ENCODE measurements around the gene ELF2. TPM values are rescaled to one million over a fixed set of nuclear protein-coding genes. Genes with fewer than 3 reads are reported as not detected.

The ELF2 gene
- polyA plus RNA-seq, 1 donor from 2014 or later = 105 TPM

- H2AFZ ChIP-seq (ENCODE audit: low read depth, low read length) = no peak overlapping the region
- peaks cover 9% of the 10 kb centered on the region for H3K36me3 ChIP-seq (ENCODE audit: insufficient read depth, low read length)
- H3K79me2 ChIP-seq (replicated peaks; ENCODE audit: insufficient read depth, low read length) = peaks cover 3% of the 10 kb centered on the region
- H4K20me1 ChIP-seq (ENCODE audit: insufficient read depth) = no peaks in the 10 kb centered on the region
- TF ChIP-seq EP300 (conservative IDR thresholded peaks at IDR 0.05; ENCODE audit: poor library complexity, severe bottlenecking) (no peak), REST (IDR thresholded peaks at IDR 0.05; ENCODE audit: borderline replicate concordance) (no peak), POLR2AphosphoS5 (IDR thresholded peaks at IDR 0.05) (no peak), RAD21 (conservative IDR thresholded peaks at IDR 0.05) (no peak), TAF1 (IDR thresholded peaks at IDR 0.05; ENCODE audit: low read depth) (no peak), EZH2 (IDR thresholded peaks at IDR 0.05; ENCODE audit: borderline replicate concordance, insufficient read depth, low read length, poor library complexity, severe bottlenecking) (no peak), SMC3 (conservative IDR thresholded peaks at IDR 0.05; ENCODE audit: poor library complexity) (no peak)
- no peaks in the 10 kb centered on the region for H3F3A ChIP-seq (ENCODE audit: insufficient read depth, low read length, poor library complexity, severe bottlenecking)
- H3K27ac ChIP-seq (ENCODE audit: low read length) = no peak overlapping the region
- H3K4me3 ChIP-seq (ENCODE audit: low read length) = no peak overlapping the region
- no peaks in the 10 kb centered on the region for H3K9me3 ChIP-seq (ENCODE audit: low read length)
- H3K9me2 ChIP-seq (ENCODE audit: insufficient read depth, low read length) = no peaks in the 10 kb centered on the region
- no peak overlapping the region for H3K9ac ChIP-seq (ENCODE audit: low read length)
- H3K27me3 ChIP-seq (ENCODE audit: insufficient read depth, low read depth, low read length) = no peaks in the 10 kb centered on the region
- H3K4me2 ChIP-seq (ENCODE audit: low read length) = no peak overlapping the region
Observed at GRCh38 chr4:139053909-139054308, 123.1 kb downstream of the ELF2 start.

GRCh38 chr4:139050446-139050845 is 126.6 kb downstream of the ELF2 start:
- H3K4me3 ChIP-seq (ENCODE audit: low read length) = no peak overlapping the region
- H3K27me3 ChIP-seq (ENCODE audit: insufficient read depth, low read depth, low read length) = no peaks in the 10 kb centered on the region
- no peak overlapping the region for H2AFZ ChIP-seq (ENCODE audit: low read depth, low read length)
- no peaks in the 10 kb centered on the region for H3K9me2 ChIP-seq (ENCODE audit: insufficient read depth, low read length)
- no peaks in the 10 kb centered on the region for H3K36me3 ChIP-seq (ENCODE audit: insufficient read depth, low read length)
- no peaks in the 10 kb centered on the region for H3F3A ChIP-seq (ENCODE audit: insufficient read depth, low read length, poor library complexity, severe bottlenecking)
- no peak for TF ChIP-seq SMC3 (conservative IDR thresholded peaks at IDR 0.05; ENCODE audit: poor library complexity)
- TF ChIP-seq REST (IDR thresholded peaks at IDR 0.05; ENCODE audit: borderline replicate concordance) = no peak
- no peak overlapping the region for H3K9ac ChIP-seq (ENCODE audit: low read length)
- no peaks in the 10 kb centered on the region for H3K9me3 ChIP-seq (ENCODE audit: low read length)
- H3K27ac ChIP-seq (ENCODE audit: low read length) = no peak overlapping the region
- peaks cover 3% of the 10 kb centered on the region for H3K79me2 ChIP-seq (replicated peaks; ENCODE audit: insufficient read depth, low read length)
- no peaks in the 10 kb centered on the region for H4K20me1 ChIP-seq (ENCODE audit: insufficient read depth)
- no peak overlapping the region for H3K4me2 ChIP-seq (ENCODE audit: low read length)

- TF ChIP-seq REST (IDR thresholded peaks at IDR 0.05; ENCODE audit: borderline replicate concordance) = no peak
- no peak for TF ChIP-seq POLR2AphosphoS5 (IDR thresholded peaks at IDR 0.05)
- TF ChIP-seq MXI1 (conservative IDR thresholded peaks at IDR 0.05; ENCODE audit: poor library complexity, severe bottlenecking) = no peak
- no peak for TF ChIP-seq TAF1 (IDR thresholded peaks at IDR 0.05; ENCODE audit: low read depth)
- no peak for TF ChIP-seq EZH2 (IDR thresholded peaks at IDR 0.05; ENCODE audit: borderline replicate concordance, insufficient read depth, low read length, poor library complexity, severe bottlenecking)
- no peak for TF ChIP-seq RAD21 (conservative IDR thresholded peaks at IDR 0.05)
- no peak for TF ChIP-seq SMC3 (conservative IDR thresholded peaks at IDR 0.05; ENCODE audit: poor library complexity)
- no peak for TF ChIP-seq CTCF (IDR thresholded peaks at IDR 0.05; ENCODE audit: poor library complexity, severe bottlenecking)
- TF ChIP-seq EP300 (conservative IDR thresholded peaks at IDR 0.05; ENCODE audit: poor library complexity, severe bottlenecking) = no peak
- no peak overlapping the region for H3K9ac ChIP-seq (ENCODE audit: low read length)
- H3K79me2 ChIP-seq (replicated peaks; ENCODE audit: insufficient read depth, low read length) = peaks cover 3% of the 10 kb centered on the region
- no peak overlapping the region for H3K4me3 ChIP-seq (ENCODE audit: low read length)
- H3K4me2 ChIP-seq (ENCODE audit: low read length) = no peak overlapping the region
- no peaks in the 10 kb centered on the region for H3K27me3 ChIP-seq (ENCODE audit: insufficient read depth, low read depth, low read length)
- H3F3A ChIP-seq (ENCODE audit: insufficient read depth, low read length, poor library complexity, severe bottlenecking) = no peaks in the 10 kb centered on the region
- no peaks in the 10 kb centered on the region for H4K20me1 ChIP-seq (ENCODE audit: insufficient read depth)
- no peak overlapping the region for H2AFZ ChIP-seq (ENCODE audit: low read depth, low read length)
- no peak overlapping the region for H3K27ac ChIP-seq (ENCODE audit: low read length)
- H3K9me2 ChIP-seq (ENCODE audit: insufficient read depth, low read length) = no peaks in the 10 kb centered on the region
- no peaks in the 10 kb centered on the region for H3K9me3 ChIP-seq (ENCODE audit: low read length)
- peaks cover 9% of the 10 kb centered on the region for H3K36me3 ChIP-seq (ENCODE audit: insufficient read depth, low read length)
Observed at GRCh38 chr4:139048026-139048425, 129.0 kb downstream of the ELF2 start.

All from neural cell (in vitro differentiated cells).